ENCODE measurements around the gene LRRC75A. TPM values are rescaled to one million over a fixed set of nuclear protein-coding genes. Genes with fewer than 3 reads are reported as not detected.
"Not testable (repeated sequence)": the region's sequence is repeated elsewhere in the genome, so short reads cannot be mapped to it uniquely, and the experiment has no call there.

The LRRC75A gene
- polyA plus RNA-seq, 3 donors: 4.1 to 4.9 (median 4.4) TPM

DNA sequence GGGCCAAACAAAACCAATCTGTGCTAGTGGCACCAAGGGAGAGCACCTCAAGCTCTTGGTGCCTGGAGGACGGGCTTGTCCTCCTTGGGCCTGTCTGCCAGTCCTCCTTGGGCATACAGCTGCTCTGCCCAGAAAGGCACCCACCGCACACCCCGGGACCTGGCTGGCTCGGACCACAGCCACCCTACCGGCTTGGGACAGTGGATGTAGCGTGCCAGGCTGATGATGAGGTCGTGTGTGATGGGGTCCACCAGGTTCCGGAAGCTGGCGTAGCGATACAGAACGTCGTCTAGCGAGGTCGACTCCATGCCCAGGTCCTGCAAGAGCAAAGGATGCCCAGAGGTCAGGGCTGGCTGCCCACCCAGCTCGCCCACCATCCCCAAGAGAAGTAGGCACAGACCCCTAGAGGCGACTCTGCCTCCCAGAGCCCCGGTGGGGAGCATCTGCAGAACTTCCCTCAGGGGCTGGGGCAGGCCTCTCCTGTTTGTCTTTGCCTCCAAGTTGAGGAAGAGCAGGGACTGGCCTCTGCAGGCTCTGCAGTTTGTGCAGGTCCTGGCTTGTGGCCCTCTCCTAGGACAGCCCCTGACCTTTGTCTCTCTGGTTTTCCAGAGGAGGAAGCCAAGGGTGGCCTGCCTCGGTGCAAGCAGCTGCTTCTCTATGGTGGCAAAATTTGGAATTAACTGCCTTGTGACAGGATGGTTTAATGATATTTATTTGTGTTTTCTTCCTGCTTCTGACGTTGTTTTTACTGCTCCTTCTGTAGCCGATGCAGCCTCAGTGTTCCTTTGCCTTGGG is 29.7 kb downstream of the LRRC75A start:
- no peak for DNase-seq (ENCODE audit: extremely low read depth in 1 of 11, low read depth in 9 of 11, low spot score in 4 of 11)

GRCh38 chr17:16461606-16461866 is 30.5 kb downstream of the LRRC75A start:
- no peak for DNase-seq (ENCODE audit: extremely low read depth in 1 of 11, low read depth in 9 of 11, low spot score in 4 of 11)

DNA sequence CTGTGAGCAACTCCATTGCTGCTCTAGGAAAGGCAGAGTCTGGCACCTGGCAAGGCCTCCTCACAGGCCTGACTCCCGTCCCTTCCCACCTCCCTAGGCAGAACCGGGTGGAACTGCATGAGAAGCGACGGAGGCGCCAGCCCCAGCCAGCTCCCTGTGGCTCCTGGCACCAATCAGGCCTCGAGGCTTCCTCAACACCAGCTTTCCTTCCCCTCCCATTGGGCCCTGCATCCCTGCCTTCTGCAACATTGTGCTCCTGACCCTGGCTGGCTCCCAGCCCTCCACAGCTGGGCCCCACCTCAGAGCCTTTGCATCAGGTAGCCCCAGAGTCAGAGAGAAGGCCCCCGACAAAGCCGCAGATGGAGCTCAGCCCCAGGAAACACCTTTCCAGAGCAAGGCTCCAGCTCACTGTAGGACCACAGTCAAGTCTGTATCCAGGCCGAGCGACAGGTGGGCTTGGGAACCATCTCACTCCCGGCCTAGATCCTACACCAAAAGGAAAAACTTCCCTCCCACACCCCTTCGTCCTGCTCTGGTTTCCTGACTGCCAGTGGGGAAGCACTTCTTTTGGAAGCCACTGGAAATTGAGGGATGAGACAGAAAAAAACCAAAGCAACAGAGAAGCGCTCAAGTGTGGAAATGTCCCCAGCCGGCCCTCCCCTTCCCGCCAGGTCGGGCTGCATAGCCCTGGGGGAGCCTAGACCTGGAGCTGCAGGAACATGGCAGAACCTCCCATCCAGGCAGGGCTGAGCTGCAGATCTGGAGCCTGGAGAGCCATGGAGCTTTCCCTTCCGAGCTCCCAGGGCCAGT is 31.0 kb downstream of the LRRC75A start:
- DNase-seq (ENCODE audit: extremely low read depth in 1 of 11, low read depth in 9 of 11, low spot score in 4 of 11): no peak

DNA sequence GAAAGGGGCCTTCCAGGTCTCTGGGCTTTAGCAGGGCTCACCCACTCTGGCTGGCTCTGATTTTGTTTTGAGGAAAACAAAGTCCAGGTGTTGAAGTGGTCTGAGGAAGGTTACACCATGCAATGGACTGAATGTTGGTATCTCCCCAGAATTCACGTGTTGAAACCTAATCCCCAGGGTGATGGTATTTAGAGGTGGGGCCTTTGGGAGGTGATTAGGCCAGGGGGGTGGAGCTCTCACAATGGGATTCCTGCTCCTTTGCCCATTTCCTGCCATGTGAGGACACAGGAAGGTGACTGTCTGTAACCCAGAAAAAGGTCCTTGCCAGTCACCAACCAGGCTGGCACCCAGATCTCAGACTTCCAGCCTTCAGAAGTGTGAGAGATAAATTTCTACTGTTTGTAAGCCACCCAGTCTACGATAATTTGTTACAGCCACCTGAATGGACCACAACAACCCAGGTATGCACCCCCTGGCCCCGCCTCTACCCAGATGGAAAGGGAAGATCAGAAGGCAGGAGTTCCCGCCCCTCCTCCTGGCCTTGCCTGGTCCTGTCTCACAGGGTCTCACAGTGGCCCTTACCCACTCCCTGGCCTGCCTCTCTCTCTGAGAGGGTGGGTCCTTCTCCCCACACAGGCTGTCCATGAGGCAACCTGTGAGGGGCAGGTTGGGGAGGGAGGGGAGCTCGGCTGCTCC is 32.0 kb downstream of the LRRC75A start:
- no peak for DNase-seq (ENCODE audit: extremely low read depth in 1 of 11, low read depth in 9 of 11, low spot score in 4 of 11)

GRCh38 chr17:16459271-16459670 is 32.7 kb downstream of the LRRC75A start:
- no peak for DNase-seq (ENCODE audit: extremely low read depth in 1 of 11, low read depth in 9 of 11, low spot score in 4 of 11)

- DNase-seq (ENCODE audit: extremely low read depth in 1 of 11, low read depth in 9 of 11, low spot score in 4 of 11): no peak
These were observed 35.2 kb downstream of the LRRC75A start for GRCh38 chr17:16456742-16457316.

- no peak for DNase-seq (ENCODE audit: extremely low read depth in 1 of 11, low read depth in 9 of 11, low spot score in 4 of 11)
These were observed 35.8 kb downstream of the LRRC75A start for GRCh38 chr17:16455997-16456741.

DNA sequence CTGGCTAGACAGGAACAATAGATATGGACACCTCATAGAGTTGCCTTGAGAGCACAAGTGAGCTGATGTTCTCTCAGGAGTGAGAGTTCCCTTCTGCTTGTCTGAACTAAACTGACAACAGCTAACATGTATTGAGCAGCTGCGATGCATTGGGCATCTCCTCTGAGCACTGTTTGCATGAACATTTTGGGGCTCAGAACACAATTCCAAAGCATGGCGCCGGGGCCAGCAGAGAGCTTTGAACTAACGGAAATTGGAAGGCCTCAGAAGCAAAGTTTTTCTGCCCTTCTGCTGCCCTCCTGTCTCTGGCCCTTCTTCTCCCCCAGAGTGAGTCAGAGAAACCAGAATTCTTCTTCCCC is 38.5 kb downstream of the LRRC75A start:
- no peak for DNase-seq (ENCODE audit: extremely low read depth in 1 of 11, low read depth in 9 of 11, low spot score in 4 of 11)

DNA sequence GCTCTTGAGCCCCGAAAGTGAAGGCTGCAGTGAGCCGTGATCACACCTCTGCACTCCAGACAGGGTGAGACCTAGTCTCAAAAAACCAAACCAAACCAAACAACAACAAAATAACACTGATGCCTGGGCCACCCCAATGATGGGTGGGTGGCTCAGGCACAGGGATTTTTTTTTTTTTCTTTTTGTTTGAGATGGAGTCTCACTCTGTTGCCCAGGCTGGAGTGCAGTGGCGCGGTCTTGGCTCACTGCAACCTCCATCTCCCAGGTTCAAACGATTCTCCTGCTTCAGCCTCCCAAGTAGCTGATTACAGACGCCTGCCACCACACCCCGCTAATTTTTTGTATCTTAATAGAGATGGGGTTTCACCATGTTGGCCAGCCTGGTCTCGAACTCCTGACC is 39.7 kb downstream of the LRRC75A start:
- DNase-seq (ENCODE audit: extremely low read depth in 1 of 11, low read depth in 9 of 11, low spot score in 4 of 11): not testable (repeated sequence)

DNA sequence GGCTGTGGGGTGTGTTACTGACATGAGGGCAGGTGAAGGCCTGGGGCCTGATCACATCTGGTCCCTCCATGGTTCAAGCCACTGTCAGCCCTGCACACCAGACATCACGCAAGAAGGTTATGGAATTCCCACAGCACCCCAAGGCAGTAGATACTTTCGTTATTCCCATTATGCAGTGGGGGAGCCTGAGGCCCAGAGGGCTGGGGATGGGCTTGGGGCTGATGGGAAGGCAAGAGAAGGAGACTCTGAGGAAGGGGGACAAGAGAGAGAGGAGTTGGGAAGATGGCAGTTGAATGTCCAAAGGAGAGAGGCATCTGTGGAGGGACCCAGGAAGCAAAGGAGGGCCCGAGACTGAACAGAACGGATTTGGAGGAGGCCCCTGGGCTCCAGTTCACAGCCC is 42.0 kb downstream of the LRRC75A start:
- no peak for DNase-seq (ENCODE audit: extremely low read depth in 1 of 11, low read depth in 9 of 11, low spot score in 4 of 11)

- DNase-seq (ENCODE audit: extremely low read depth in 1 of 11, low read depth in 9 of 11, low spot score in 4 of 11): no peak
These were observed 42.8 kb downstream of the LRRC75A start for GRCh38 chr17:16449121-16449570.

GRCh38 chr17:16448490-16448889 is 43.5 kb downstream of the LRRC75A start:
- DNase-seq (ENCODE audit: extremely low read depth in 1 of 11, low read depth in 9 of 11, low spot score in 4 of 11): no peak

DNA sequence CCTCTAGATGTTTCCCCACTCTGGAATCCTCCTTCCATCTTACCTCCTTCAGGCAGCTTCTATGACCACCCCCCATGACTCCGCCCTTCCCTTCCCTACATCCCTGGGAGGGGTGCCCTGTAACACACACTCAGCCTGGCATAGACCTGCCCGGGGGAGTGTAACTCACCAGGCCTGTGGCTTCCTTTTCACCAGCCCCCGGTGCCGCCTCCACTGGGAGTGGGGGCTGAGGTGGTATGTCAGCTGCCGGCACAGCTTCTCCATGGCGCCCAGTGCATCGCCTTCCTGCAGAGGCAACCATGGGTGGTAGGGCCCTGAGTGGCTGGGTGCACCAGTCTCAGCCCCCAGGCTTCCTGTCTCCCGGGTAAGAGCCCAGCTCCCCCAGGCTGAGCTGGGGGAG is 44.3 kb downstream of the LRRC75A start:
- DNase-seq (ENCODE audit: extremely low read depth in 1 of 11, low read depth in 9 of 11, low spot score in 4 of 11): no peak

DNA sequence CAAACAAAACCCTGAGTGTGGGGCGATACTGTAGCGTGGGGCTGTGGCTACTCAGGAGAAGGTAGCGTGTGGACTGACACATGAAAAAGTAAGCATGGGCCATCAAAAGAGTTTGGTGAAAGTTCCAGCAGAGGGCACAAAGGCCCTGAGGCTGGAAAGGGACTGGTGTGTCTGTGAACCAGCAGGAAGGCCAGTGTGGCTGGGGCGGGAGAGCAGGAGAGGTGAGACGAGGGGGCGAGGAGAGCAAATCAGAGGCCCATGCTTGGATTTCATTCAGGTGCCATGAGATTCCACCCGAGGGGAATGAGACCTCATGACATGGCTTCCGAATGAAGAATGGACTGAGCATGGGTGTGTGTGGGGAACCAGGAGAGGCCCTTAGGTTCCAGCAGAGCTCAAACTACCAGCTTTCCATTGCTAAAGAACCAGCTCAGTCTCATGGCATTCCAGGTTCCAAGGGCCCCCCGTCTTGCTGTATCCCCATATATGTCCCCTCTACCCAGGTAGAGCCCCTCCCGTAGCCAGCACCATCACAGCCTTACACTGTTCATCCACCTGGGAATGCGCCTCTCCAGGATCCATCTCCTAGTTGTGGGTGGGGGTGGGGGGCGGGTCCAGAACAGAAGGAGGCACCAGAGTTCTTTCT is 45.5 kb downstream of the LRRC75A start:
- DNase-seq (ENCODE audit: extremely low read depth in 1 of 11, low read depth in 9 of 11, low spot score in 4 of 11): no peak

DNA sequence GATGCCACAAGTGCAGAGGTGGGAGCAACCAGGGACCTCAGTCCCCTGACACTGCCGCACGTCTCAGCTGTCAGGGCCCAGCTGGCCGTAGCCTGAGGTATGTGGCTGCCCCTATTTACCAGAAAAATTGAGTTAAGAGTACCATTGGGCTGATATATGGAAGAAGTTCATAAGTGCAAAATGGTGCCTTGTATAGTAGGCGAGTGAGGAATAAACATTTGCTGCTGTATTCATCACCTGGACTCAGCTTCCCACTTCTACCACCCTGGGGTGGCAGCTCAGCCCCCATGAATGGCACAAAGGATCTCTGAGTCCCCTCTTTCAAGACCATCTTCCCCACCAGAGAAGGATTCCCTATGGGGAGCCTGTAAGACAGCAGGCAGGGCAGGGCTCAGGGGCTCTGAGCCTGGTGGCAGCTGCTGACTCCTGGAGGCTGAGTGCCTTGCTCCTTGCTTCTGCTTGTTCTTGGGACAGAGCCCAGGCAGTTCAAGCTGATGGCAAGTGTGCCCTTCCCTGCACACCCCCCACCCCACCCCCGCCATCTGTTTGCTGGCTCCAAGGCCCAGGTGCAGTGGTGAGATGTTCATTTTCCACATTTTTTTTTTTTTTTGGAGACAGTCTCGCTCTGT is 47.6 kb downstream of the LRRC75A start:
- no peak for DNase-seq (ENCODE audit: extremely low read depth in 1 of 11, low read depth in 9 of 11, low spot score in 4 of 11)

DNA sequence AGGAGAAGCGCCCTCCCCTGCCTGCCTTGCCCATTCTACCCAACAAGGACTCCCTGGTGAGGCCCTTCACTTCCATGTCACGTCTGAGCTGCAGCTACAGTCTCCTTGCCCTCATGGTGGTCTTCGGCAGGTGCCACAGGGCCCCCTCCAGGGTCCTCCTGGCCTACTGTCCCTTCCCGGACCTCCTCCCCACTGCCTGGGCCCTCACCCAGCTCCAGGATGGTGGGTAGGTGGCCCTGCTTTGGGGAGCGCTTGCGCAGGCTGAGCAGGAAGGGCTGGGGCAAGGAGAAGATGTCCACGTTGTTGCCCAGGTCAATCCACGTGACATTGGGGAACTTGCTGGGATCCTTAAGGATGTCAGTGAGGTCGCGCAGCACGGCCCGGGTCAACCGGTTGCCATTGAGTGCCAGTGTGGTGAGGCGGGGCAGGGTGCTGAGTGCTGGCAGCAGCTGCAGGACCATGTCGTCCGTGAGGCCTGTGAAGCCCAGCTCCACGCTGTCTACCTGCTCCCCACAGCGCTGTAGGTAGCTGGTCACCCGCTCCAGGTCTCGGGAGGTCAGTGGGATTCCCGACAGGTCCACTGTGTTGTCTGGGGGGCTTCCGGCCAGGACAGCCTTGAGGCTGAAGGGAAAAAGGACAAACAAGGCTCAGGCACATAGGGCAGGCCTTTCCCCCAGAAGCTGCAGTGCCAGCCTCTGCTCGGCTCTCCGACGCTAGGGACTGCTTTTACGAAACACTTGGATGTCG is 48.3 kb downstream of the LRRC75A start:
- DNase-seq (ENCODE audit: extremely low read depth in 1 of 11, low read depth in 9 of 11, low spot score in 4 of 11): no peak
